HG02870 (cell line): ENCODE data around the gene ANHX.
"Not testable (repeated sequence)": the region's sequence is repeated elsewhere in the genome, so short reads cannot be mapped to it uniquely, and the experiment has no call there.

ENCODE experiments used
- ATAC-seq: cut with Tn5 transposase; IDR thresholded peaks from one replicate; pipeline ENCODE4 v1.9.1; 2021; ENCODE audit warnings: mild to moderate bottlenecking, moderate library complexity; ENCODE audit not compliant: unreplicated experiment

Gene ANHX

DNA sequence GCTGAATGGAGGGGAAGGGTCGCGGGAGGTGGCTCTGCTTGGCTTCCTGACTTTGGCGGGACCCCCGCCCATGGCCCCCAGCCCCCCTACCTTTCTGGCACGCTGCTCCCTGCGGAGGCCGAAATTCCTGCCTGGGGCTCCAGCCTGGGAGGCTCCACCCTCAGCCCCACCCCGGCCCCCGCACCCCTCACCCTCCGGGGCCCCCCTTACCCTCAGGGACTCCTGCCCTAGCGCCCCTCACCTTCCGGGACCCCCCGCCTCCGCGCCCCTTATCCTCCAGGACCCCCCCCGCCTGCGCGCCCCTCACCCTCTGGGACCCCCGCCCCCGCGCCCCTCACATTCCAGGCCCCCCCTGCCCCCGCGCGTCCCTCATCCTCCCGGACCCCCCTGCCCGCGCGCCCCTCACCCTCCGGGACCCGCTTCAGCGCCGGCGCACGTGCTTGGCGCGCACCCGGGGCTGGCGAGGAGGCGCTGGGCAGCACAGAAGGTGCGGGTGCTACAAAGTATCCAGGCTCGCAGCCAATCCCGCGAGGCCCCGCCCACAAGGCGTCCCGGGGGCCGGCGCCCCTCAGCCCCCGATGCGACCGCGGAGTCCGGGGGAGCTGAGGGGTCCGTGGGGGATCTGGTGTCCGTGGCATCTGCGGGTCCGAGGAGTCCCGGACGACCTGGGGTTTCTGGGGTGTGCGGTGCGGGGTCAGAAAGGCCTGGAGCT is at the start of gene ANHX:
Gene ANHX (minus strand): TSS at position 477 of the 712 bp plus-strand sequence. CDS start 1,521 bp downstream, outside the sequence.
- ATAC-seq = no peak

GRCh38 chr12:133264668-133265067 is 29.0 kb upstream of the ANHX start:
- ATAC-seq = not testable (repeated sequence)

- no peak for ATAC-seq
Observed at GRCh38 chr12:133264173-133264572, 28.5 kb upstream of the ANHX start.

DNA sequence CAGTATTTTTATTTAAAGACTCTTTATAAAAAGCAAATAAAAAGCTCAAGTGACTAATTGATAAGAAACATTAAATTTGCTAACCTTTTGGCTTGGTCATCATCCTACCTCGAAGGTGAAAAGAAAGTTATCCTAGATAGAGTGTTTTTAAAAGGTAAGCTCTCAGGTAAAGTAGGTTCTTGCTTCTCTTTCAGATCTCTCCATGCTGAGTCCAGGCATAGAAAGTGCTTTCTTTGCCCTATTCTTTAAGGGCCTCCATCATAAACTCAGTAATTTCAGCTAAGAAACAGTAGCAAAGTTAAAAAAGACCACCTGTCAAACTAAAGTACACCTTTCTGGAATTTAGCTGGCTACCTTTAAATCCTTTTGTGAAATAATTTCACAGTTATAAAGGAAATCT is 20.6 kb upstream of the ANHX start:
- no peak for ATAC-seq

DNA sequence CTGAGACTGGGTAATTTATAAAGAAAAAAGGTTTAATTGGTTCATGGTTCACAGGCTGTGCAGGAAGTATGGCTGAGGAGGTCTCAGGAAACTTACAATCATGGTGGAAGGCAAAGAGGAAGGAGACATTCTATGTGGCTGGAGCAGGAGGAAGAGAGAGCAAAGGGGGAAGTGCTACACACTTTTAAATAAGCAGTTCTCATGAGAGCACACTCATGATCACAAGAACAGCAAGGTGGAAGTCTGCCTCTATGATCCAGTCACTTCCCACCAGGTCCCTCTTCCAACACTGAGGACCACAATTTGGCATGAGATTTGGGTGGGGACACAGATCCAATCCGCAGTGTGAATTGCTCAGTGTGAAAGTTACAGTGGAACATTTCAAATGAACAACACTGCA is 20.2 kb upstream of the ANHX start:
- ATAC-seq = not testable (repeated sequence)

GRCh38 chr12:133251732-133252131 is 16.1 kb upstream of the ANHX start:
- ATAC-seq = no peak

GRCh38 chr12:133236556-133236955 is 879 bp upstream of the ANHX start:
- ATAC-seq = no peak

DNA sequence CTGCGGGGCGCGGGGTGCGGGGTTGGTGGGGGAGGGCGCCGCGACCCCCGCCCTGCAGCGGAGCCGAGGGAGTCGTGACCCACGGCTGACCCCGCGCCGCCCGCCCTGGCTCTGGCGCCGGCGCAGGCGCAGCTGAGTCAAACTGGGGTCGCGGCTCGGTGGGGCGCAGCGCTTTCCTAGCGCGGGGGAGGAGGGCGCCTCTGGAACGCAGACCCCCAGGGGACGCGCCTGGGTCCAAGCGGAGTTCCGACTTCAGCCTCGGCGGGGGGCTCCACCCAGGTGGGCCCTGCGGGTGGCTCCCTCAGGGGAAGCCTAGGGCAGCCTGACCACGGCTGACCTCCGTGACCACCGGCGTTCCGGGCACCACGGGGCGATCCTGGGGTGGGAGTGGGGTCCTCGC is 467 bp upstream of the ANHX start:
- no peak for ATAC-seq

DNA sequence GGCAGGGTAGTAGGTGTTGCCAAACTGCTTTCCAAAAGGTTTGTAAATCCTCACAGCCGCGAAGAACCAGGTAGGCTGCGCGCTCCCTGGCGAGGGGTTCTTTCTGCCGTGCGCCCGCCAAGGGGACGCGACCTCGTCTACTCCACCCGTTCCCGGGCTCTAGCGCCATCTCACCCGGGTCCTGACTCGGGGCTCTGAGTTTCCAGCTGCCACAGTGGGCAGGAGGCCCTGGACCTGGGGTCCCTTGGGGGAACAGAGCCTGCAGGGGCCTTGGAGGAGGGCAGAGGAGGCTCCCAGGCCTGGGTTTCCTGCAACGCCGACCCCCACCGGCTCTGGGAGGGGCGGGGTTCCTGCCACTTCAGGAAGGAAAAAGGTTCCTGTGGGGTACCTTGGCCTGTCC is 706 bp downstream of the ANHX start:
- no peak for ATAC-seq

GRCh38 chr12:133233993-133234564 is 1.6 kb downstream of the ANHX start:
- ATAC-seq = no peak

DNA sequence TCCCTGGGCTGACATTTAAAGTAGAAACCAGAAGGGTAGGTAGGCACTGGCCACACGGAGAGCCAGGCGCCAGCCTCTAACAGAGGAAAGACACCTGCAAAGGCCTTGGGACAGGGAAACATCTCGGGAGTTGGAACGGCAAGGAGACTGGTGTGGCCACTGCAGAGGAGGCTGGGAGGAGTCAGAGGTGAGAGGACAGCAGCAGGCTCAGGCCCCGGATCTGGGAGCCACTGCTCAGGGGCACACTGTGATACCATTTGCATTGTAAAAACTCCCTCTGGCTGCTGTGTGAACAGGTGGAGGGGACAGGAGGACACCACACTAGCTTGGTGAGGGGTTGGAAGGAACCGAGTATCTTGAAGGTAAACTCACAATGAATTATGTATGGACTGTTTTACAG is 2.7 kb downstream of the ANHX start:
- no peak for ATAC-seq

- ATAC-seq = no peak
Observed at GRCh38 chr12:133231001-133231400, 4.7 kb downstream of the ANHX start.

- no peak for ATAC-seq
Observed at GRCh38 chr12:133227281-133227852, 8.3 kb downstream of the ANHX start.

DNA sequence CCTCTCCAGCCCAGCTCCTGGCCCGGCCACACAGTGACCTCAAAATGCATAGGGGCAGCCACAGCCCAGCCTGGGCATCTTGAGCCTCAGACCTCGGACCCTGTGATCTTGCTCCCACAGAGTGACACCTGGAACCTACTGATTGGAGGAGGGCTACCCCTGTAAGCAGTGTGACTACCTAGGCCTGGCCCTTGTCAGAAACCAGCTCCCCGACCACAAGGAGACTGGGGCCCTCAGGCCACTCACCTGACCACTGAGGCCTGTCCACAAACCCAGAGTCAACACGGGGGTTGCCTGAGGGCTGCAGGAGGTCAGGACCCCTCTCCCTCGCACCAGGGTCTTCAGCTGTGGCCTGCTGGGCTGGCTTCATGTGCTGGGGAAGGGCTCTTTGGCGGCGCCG is 9.0 kb downstream of the ANHX start:
- no peak for ATAC-seq

DNA sequence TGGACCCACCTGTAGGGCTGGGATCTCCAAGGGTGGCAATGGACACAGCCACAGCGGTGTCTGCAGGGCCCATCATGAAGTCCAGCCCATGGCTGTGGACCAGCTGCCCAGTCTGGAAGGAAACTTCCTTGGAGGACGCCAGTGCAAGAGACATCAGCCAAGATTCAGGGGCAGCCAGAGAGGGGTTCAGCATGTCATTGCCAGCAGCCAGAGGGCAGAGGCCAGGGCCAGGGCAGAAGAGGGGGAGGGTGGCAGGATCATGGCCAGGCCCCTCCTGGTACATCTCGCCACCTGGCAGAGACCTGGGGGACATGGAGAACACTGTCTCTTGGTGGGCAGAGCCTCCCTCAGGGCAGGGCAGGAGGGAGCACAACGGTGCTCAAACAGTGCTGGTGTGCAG is 10.2 kb downstream of the ANHX start:
- ATAC-seq = no peak

DNA sequence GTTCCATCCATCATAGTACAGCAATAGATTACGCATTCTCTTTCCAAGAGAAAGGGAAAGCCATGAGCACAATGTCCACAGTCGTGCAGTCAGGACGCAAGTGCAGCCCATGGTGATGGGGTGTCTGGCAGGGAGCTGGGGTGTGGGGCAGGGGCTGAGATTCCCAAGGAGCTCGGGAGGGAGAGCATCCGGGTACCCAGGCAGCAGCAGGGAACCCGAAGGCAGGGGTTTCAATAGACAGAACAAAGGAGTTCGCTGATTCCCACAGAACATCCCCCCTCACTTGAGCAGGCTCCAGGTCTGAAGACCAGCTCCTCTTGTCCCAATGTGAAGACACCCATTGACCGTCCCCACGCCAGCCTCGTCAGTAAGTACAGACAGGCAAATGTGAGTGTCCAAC is 13.5 kb downstream of the ANHX start:
- ATAC-seq = no peak

- ATAC-seq = no peak
Observed at GRCh38 chr12:133221241-133221640, 14.4 kb downstream of the ANHX start.

DNA sequence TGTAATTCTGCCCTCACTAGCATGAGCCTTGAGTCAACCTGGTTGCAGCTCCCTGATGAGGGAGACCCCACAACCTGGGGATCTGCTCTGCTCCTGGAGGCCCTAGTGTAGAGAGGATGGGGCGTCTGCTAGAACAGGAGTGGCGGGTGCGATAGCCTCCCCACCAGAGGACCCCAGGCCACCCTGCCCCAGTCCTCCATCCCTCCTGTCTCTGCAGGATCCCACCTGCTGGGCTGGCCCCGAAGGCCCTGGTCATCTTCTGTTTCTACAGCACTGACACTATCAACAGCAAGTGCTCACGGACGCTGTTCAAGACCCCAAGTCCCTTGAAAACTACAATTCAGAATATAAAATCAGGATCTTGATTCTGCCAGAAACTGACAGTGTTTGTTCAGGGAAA is 15.2 kb downstream of the ANHX start:
- no peak for ATAC-seq

DNA sequence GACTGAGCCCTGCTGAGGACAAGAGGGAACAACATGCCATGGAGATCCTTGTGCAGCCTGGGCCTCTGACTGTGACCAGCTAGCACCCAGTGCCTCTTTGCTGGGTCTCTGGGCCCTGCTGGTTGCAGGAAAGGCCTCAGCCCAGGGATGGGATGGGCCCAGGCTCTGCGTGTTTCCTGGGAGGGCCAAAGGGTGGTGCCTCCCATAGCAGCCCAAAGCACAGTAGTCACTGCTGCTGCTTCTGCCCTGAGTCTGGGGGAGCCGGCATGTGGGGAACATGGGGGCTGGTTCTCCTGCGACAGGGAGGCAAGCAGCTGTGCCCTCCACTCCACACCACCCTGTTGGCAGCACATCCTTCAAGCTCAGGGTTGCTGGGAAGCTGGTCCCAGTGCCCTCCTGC is 18.5 kb downstream of the ANHX start:
- no peak for ATAC-seq

GRCh38 chr12:133215724-133216123 is 20.0 kb downstream of the ANHX start:
- ATAC-seq = no peak

DNA sequence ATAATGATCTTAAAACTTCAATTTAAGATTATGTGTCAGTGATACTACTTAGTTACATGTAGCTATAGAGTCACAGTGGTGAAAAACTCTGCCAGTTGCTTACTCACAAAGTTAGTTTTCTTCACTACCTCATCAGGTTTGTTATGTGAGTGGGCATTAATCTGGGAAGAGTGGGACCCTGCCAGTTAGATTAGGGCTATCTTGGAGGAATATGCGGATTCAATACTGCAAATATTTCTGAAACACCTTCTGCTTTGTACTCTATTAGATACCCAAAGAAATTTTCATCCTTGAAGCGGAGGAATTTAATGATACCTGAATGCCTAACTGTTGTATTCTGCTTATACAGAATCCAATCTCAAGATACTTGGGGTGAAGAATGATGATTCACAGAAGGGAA is 29.3 kb downstream of the ANHX start:
- no peak for ATAC-seq

GRCh38 chr12:133204264-133204603 is 31.4 kb downstream of the ANHX start:
- ATAC-seq = no peak
